Activated CD4-positive, alpha-beta T cell treated with anti-CD3 and anti-CD28 coated beads, Interleukin-2, amount 50 U/mL, for 48 hours (primary cell): ENCODE data around the gene CSGALNACT2.

Experiments
- DNase-seq, 2 experiments: peaks; one replicate each; pipeline ENCODE4 v3.0.0-alpha.2; 2020

CSGALNACT2 gene

GRCh38 chr10:43230909-43231522, 92.8 kb downstream of the CSGALNACT2 start:
- no peak for DNase-seq

DNA sequence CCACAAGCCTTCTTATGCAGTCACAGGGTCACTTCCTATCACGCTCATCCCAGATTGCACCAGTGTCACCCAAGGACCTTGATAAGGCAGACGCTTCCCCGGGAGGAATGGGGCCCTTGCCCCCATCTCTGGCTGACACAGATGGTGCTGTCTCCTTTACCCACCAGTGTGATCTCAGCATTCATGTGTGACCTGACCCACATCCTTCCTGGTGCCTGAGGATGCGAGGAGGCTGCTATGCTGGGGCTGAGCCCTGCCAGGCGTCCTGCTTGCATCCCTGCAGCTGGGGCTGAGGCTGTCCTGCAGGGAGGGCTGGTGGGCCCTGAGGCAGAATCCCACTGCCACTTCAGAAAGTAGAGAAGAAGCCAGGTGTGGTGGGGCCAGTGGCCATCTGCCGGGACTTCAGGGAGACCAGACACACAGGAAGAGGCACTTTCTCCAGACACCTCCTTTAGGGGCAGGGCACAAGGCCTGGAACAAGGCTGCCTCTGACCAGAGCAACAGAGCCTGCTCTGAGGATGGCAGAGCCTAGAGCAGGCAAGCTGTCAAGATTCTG, 93.4 kb downstream of the CSGALNACT2 start:
- DNase-seq = no peak

GRCh38 chr10:43233601-43234430, 95.6 kb downstream of the CSGALNACT2 start:
- no peak for DNase-seq

GRCh38 chr10:43234471-43235041, 96.3 kb downstream of the CSGALNACT2 start:
- DNase-seq = no peak
